Ascending aorta (tissue), 2 donors: ENCODE measurements around the gene TSPEAR. TPM values are rescaled to one million over a fixed set of nuclear protein-coding genes. Genes with fewer than 3 reads are reported as not detected.
"Not testable (repeated sequence)": the region's sequence is repeated elsewhere in the genome, so short reads cannot be mapped to it uniquely, and the experiment has no call there.

Experiments
- DNase-seq, 2 donors: peaks; one replicate each; pipeline ENCODE4 v3.0.0-alpha.2; 2019; ENCODE audit warnings: low spot score in 2 of 2
- H3K27ac ChIP-seq, 2 donors: fragments of 200-600 bp; sonication (generic); one replicate each; pipeline ENCODE4 v1.5.1; 2016 to 2017; ENCODE audit warnings: mild to moderate bottlenecking in 1 of 2
- H3K27me3 ChIP-seq: fragments of 200-600 bp; sonication (generic); one replicate; pipeline ENCODE4 v1.5.1; 2017
- H3K36me3 ChIP-seq, 2 donors: fragments of 200-600 bp; sonication (generic); one replicate each; pipeline ENCODE4 v1.5.1; 2016
- H3K4me1 ChIP-seq, 2 donors: fragments of 200-600 bp; sonication (generic); one replicate each; pipeline ENCODE4 v1.5.1; 2016 to 2017; ENCODE audit warnings: mild to moderate bottlenecking in 1 of 2
- H3K4me3 ChIP-seq, 2 donors: fragments of 200-600 bp; sonication (generic); one replicate each; pipeline ENCODE4 v1.5.1; 2016 to 2017; ENCODE audit warnings: mild to moderate bottlenecking in 1 of 2
- H3K9me3 ChIP-seq, 2 donors: fragments of 200-600 bp; sonication (generic); one replicate each; pipeline ENCODE4 v1.5.1; 2016
- CTCF ChIP-seq, 3 experiments: fragments of 200-600 bp in 2 of 3; fragments of 450-650 bp in 1 of 3; sonication (generic) in 2 of 3; IDR thresholded peaks; one replicate each; pipeline ENCODE4 v1.5.1; 2016 to 2019; ENCODE audit warnings: antibody characterized with exemption in 3 of 3, mild to moderate bottlenecking in 1 of 3, moderate library complexity in 1 of 3
- intact Hi-C: fragments of 100-400 bp; cut with DNase I; formaldehyde crosslinking; loops from one replicate; pipeline ENCODE4 v1.15.1; 2023
- total RNA-seq: library from RNA; depleted of rRNA; stranded (reverse); fragments of >200 nt; gene quantifications from one replicate; pipeline ENCODE4 v1.1.0, GENCODE V29; 2016

Gene TSPEAR
- total RNA-seq, 1 donor from 2014 or later: not detected

- H3K27me3 ChIP-seq: no peaks in the 10 kb centered on the region
- intact Hi-C loops: no loop called here
Measured at GRCh38 chr21:44644878-44645277, 66.5 kb downstream of the TSPEAR start.

GRCh38 chr21:44643741-44644310 is 67.5 kb downstream of the TSPEAR start:
- no peak for DNase-seq
- Histone ChIP-seq H3K9me3 (peaks cover 0 to 20% of the 10 kb centered on the region in 2 donors), H3K27me3 (no peaks in the 10 kb centered on the region), H3K4me3 (no peak overlapping the region), H3K4me1 (no peaks in the 10 kb centered on the region), H3K36me3 (no peaks in the 10 kb centered on the region), H3K27ac (no peak overlapping the region)
- no peak for TF ChIP-seq CTCF (IDR thresholded peaks at IDR 0.05)
- intact Hi-C loops: no loop called here

More at GRCh38 chr21:44644878-44645277, 66.5 kb downstream of the TSPEAR start:
- Histone ChIP-seq H3K36me3 (no peaks in the 10 kb centered on the region), H3K4me3 (no peak overlapping the region), H3K9me3 (peaks cover 0 to 20% of the 10 kb centered on the region in 2 donors), H3K27ac (no peak overlapping the region), H3K4me1 (no peaks in the 10 kb centered on the region)
- TF ChIP-seq CTCF (IDR thresholded peaks at IDR 0.05): no peak
- no peak for DNase-seq

GRCh38 chr21:44640761-44641160 is 70.6 kb downstream of the TSPEAR start:
- Histone ChIP-seq H3K9me3 (peaks cover 0 to 19% of the 10 kb centered on the region in 2 donors), H3K4me1 (no peaks in the 10 kb centered on the region), H3K27me3 (no peaks in the 10 kb centered on the region), H3K36me3 (no peaks in the 10 kb centered on the region), H3K27ac (no peak overlapping the region), H3K4me3 (no peak overlapping the region)
- TF ChIP-seq CTCF (IDR thresholded peaks at IDR 0.05): no peak
- intact Hi-C loops: no loop called here
- no peak for DNase-seq

- Histone ChIP-seq H3K9me3 (peaks cover 0 to 4% of the 10 kb centered on the region in 2 donors), H3K27me3 (no peaks in the 10 kb centered on the region), H3K4me3 (no peak overlapping the region), H3K36me3 (no peaks in the 10 kb centered on the region), H3K4me1 (no peaks in the 10 kb centered on the region), H3K27ac (no peak overlapping the region)
- intact Hi-C loops: no loop called here
- TF ChIP-seq CTCF (IDR thresholded peaks at IDR 0.05): no peak
- DNase-seq: no peak
Measured at GRCh38 chr21:44639331-44639655, 72.1 kb downstream of the TSPEAR start.

- intact Hi-C loops, H3K4me1 ChIP-seq, H3K27ac ChIP-seq, H3K27me3 ChIP-seq, H3K4me3 ChIP-seq, H3K9me3 ChIP-seq, H3K36me3 ChIP-seq, DNase-seq: not testable (repeated sequence)
Measured at GRCh38 chr21:44638506-44639330, 72.7 kb downstream of the TSPEAR start.

- DNase-seq, H3K4me1 ChIP-seq, H3K9me3 ChIP-seq, intact Hi-C loops, H3K27me3 ChIP-seq, H3K4me3 ChIP-seq, H3K36me3 ChIP-seq, H3K27ac ChIP-seq: not testable (repeated sequence)
Measured at GRCh38 chr21:44637851-44638348, 73.5 kb downstream of the TSPEAR start.
